Erythroblast (primary cell): ENCODE measurements around the gene LAMP1.

ENCODE experiments used
- GATA1 ChIP-seq: IDR thresholded peaks from 2 replicates; pipeline ENCODE4 v1.6.1; 2011; ENCODE audit warnings: low read depth, mild to moderate bottlenecking, control low read depth, low read length, moderate library complexity
- POLR2A ChIP-seq: IDR thresholded peaks from 2 replicates; pipeline ENCODE4 v1.6.1; 2011; ENCODE audit warnings: mild to moderate bottlenecking, low read length

- TF ChIP-seq POLR2A, result no peak
- no peak for TF ChIP-seq GATA1
These were observed 21.7 kb upstream of the LAMP1 start for GRCh38 chr13:113275387-113275786.
